Natural killer cell (primary cell): ENCODE data around the gene CYP11A1. TPM values are rescaled to one million over a fixed set of nuclear protein-coding genes. Genes with fewer than 3 reads are reported as not detected.

Source experiments
- ATAC-seq, 3 donors: fragments of 150-1000 bp in 2 of 3; fragments of 200-7000 bp in 1 of 3; cut with Tn5 transposase; 1 replicate in 1 of 3; 2 replicates in 2 of 3; pipeline ENCODE4 v1.10.0; 2021; ENCODE audit warnings: mild to moderate bottlenecking in 2 of 3, moderate library complexity in 2 of 3
- DNase-seq, 2 donors: peaks; one replicate each; pipeline versions ENCODE4 v3.0.0 to v3.0.0-alpha.2; 2013 to 2021; ENCODE audit warnings: mixed read lengths in 1 of 2
- H3K27ac ChIP-seq: one replicate; pipeline ENCODE4 v1.5.1; 2013; ENCODE audit warnings: mild to moderate bottlenecking, low read length
- H3K27me3 ChIP-seq: one replicate; pipeline ENCODE4 v1.6.1; 2013; ENCODE audit warnings: low read length; ENCODE audit not compliant: control insufficient read depth, insufficient read depth
- H3K36me3 ChIP-seq: one replicate; pipeline ENCODE4 v1.6.1; 2013; ENCODE audit warnings: low read length; ENCODE audit not compliant: control insufficient read depth, insufficient read depth
- H3K4me1 ChIP-seq: one replicate; pipeline ENCODE4 v1.6.1; 2013; ENCODE audit warnings: low read length; ENCODE audit not compliant: control insufficient read depth, insufficient read depth
- H3K4me3 ChIP-seq: one replicate; pipeline ENCODE4 v1.5.1; 2013; ENCODE audit warnings: low read length
- H3K9me3 ChIP-seq: one replicate; pipeline ENCODE4 v1.6.1; 2013; ENCODE audit warnings: low read length; ENCODE audit not compliant: control insufficient read depth, insufficient read depth
- H3K27ac Mint-ChIP-seq, 2 donors: one replicate each; pipeline ENCODE4 v1.8.0; 2022; ENCODE audit warnings: mild to moderate bottlenecking in 2 of 2, mixed read lengths in 2 of 2, moderate library complexity in 1 of 2
- H3K27me3 Mint-ChIP-seq, 2 donors: one replicate each; pipeline ENCODE4 v1.8.0; 2022; ENCODE audit warnings: low read depth in 2 of 2, mixed read lengths in 2 of 2
- H3K36me3 Mint-ChIP-seq: one replicate; pipeline ENCODE4 v1.8.0; 2022; ENCODE audit warnings: mixed read lengths
- H3K4me1 Mint-ChIP-seq, 2 donors: one replicate each; pipeline ENCODE4 v1.8.0; 2022; ENCODE audit warnings: mixed read lengths in 2 of 2
- H3K4me3 Mint-ChIP-seq: one replicate; pipeline ENCODE4 v1.8.0; 2022; ENCODE audit warnings: mild to moderate bottlenecking, moderate library complexity, mixed read lengths
- H3K9me3 Mint-ChIP-seq, 2 donors: one replicate each; pipeline ENCODE4 v1.8.0; 2022; ENCODE audit warnings: mixed read lengths in 2 of 2
- CTCF ChIP-seq: fragments of 200-600 bp; IDR thresholded peaks from one replicate; pipeline ENCODE4 v1.8.0; 2022; ENCODE audit warnings: antibody characterized with exemption
- WGBS: methylation state at CpG from one replicate; pipeline ENCODE4 v1.1.7; 2013; ENCODE audit warnings: missing lambda C conversion rate; ENCODE audit not compliant: insufficient coverage; 5-methylcytosine and 5-hydroxymethylcytosine counted together
- intact Hi-C: fragments of 100-400 bp; cut with micrococcal nuclease; formaldehyde crosslinking; loops from one replicate; pipeline ENCODE4 v1.14.2; 2022
- total RNA-seq, 4 donors: library from RNA; stranded (reverse); fragments of 120-200 nt in 1 of 4; gene quantifications; one replicate each; pipeline versions ENCODE4 v1.2.3 to v1.2.4, GENCODE V29; 2013 to 2022

CYP11A1 gene
- total RNA-seq, 3 donors from 2014 or later (not counting 1 experiment from before 2014, with no cell fraction given): 5.1 TPM; not detected in 2

- no peak for DNase-seq
- Mint-ChIP-seq H3K9me3 (no peaks in the 10 kb centered on the region), H3K36me3 (no peaks in the 10 kb centered on the region), H3K4me1 (peaks cover 39 to 54% of the 10 kb centered on the region in 2 donors), H3K4me3 (no peak overlapping the region), H3K27ac (peak overlapping the region in 1 of 2 donors; percentile 16), H3K27me3 (no peaks in the 10 kb centered on the region)
- Histone ChIP-seq H3K9me3 (no peaks in the 10 kb centered on the region), H3K36me3 (no peaks in the 10 kb centered on the region), H3K4me1 (peaks cover 78% of the 10 kb centered on the region), H3K4me3 (no peak overlapping the region), H3K27ac (peak overlapping the region; percentile 85), H3K27me3 (no peaks in the 10 kb centered on the region)
- intact Hi-C loops: no loop called here
- no peak for TF ChIP-seq CTCF
- WGBS: 88% methylated on average over 3 of the region's 5 CpGs
- ATAC-seq: no peak
Measured at GRCh38 chr15:74398183-74398582, 30.7 kb upstream of the CYP11A1 start.

DNA sequence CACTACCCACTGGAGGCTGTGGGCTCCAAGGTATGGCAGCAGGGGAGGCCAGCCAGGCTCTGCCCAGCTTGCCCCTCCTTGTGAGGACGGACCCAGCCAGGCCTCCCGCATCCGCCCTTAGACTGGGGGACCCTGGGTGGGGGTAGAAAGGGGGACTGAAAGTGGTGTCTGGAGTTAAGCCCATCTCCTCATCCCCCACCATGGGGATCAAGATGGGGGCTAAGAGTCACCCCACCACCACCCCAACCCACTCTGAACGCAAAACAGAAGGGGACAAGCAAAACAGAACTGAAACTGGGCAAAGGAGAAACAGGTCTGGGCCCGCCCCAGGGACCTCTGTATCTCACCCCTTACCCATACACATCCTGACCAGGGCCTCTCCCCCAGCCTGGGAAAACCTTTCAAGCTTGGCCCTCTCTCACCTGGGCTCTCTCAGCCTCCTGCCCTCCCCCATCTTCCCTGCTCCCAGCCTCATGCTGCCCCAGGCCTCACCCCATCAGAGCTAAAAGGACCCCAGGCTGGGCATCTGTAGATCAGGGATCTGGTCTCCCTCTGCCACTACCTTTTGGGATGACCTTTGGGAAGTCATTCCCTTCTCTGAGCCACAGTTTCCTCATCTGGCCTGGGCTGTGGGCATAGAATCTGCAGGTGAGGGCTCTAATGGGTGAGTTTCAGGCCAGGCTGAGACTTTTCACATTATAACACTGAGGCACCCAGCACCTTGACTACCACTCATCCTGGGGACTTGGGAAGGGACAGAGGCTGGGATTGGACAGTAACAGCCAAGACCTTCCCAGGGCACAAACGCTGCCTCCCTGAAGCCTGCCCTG, 30.0 kb upstream of the CYP11A1 start:
- WGBS: 72% methylated on average over 3 of the region's 6 CpGs
- Mint-ChIP-seq H3K36me3 (no peaks in the 10 kb centered on the region), H3K9me3 (no peaks in the 10 kb centered on the region), H3K4me1 (peaks cover 32 to 54% of the 10 kb centered on the region in 2 donors), H3K27ac (peak overlapping the region in 1 of 2 donors; percentile 16), H3K27me3 (no peaks in the 10 kb centered on the region), H3K4me3 (no peak overlapping the region)
- no peaks in the 10 kb centered on the region for H3K27me3 ChIP-seq
- no peak for DNase-seq
- H3K9me3 ChIP-seq: no peaks in the 10 kb centered on the region
- intact Hi-C loops: no loop called here
- no peak for ATAC-seq
- H3K4me1 ChIP-seq: peaks cover 70% of the 10 kb centered on the region
- H3K27ac ChIP-seq: peak overlapping the region; percentile 85
- no peak for TF ChIP-seq CTCF
- H3K36me3 ChIP-seq: no peaks in the 10 kb centered on the region
- no peak overlapping the region for H3K4me3 ChIP-seq

DNA sequence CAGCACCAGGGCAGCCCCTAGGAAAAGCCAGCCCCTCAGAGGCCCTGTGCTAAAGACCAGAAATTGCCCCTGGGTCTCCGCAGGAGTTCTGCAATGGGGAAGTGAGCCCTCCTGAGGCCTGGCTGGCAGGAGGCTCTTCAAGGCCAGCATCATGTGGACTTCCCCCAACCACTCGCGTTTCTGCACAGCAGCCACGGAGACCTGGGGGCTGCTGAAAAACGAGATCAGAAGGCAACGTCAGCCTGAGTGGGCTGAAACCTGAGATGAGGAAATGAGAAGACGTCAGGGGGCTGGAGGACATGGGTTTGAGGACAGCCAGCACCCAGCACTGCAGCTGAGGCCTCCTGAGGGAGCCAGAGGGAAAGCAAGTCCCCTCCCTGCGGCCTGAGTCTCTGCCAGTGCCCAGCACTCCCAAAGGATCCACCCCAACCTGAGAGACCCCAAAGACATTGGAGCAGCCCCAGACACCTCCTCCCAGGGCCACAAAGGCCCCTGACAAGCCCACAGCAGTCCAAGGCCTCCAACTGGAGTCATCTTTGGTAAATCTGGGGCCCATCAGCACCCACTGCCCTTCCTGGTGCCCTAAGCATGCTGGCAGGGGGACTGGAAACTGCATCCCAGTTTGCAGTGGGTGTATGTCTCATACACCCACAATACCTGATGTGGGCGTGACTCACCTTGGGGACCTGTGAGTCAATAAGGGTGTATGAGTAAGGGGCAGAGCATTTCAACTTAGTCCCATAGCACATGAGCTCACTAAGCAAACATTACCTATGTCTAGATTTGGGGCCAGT, 29.2 kb upstream of the CYP11A1 start:
- Mint-ChIP-seq H3K27me3 (no peaks in the 10 kb centered on the region), H3K9me3 (no peaks in the 10 kb centered on the region), H3K4me1 (peaks cover 24 to 53% of the 10 kb centered on the region in 2 donors), H3K4me3 (no peak overlapping the region), H3K36me3 (no peaks in the 10 kb centered on the region), H3K27ac (no peak overlapping the region)
- Histone ChIP-seq H3K27me3 (no peaks in the 10 kb centered on the region), H3K4me1 (peaks cover 64% of the 10 kb centered on the region), H3K4me3 (no peak overlapping the region), H3K9me3 (no peaks in the 10 kb centered on the region), H3K36me3 (no peaks in the 10 kb centered on the region), H3K27ac (peak overlapping the region; percentile 85)
- peak in 1 of 2 donors; percentile 50 for DNase-seq
- 42% methylated on average over 8 of the region's 9 CpGs for WGBS
- TF ChIP-seq CTCF: no peak
- peak in 2 of 3 donors; percentile 26 to 38 for ATAC-seq
- intact Hi-C loops: no loop called here
